A549 (cell line): ENCODE results near the gene NPAS2. TPM values are rescaled to one million over a fixed set of nuclear protein-coding genes. Genes with fewer than 3 reads are reported as not detected.

Experiments used
- ATAC-seq, 2 experiments: fragments of 200-7000 bp in 1 of 2; fragments of >200 bp in 1 of 2; cut with Nextera tagmentation in 1 of 2; cut with Tn5 transposase in 1 of 2; 3 replicates each; pipeline versions ENCODE4 v1.8.0 to v1.9.1; 2018 to 2020; ENCODE audit warnings: mild to moderate bottlenecking in 1 of 2, moderate library complexity in 1 of 2
- CTCF ChIA-PET: fragments of 300-600 bp; sonication (Branson Sonifier 250); formaldehyde crosslinking; extraction: SDS; loops from one replicate; lab custom pipeline; 2021; ENCODE audit warnings: antibody characterized with exemption, inconsistent platforms; lab: Yijun Ruan, JAX
- POLR2A ChIA-PET: fragments of 350-600 bp; formaldehyde crosslinking; extraction: SDS; loops from one replicate; lab custom pipeline; 2021; ENCODE audit warnings: antibody characterized with exemption, inconsistent platforms; lab: Yijun Ruan, JAX
- DNase-seq, 2 experiments: peaks; one replicate each; pipeline versions ENCODE4 v3.0.0 to v3.0.0-alpha.2; 2011 to 2016; ENCODE audit warnings: low read depth in 1 of 2, low spot score in 1 of 2
- FAIRE-seq: peaks from 2 replicates; lab custom pipeline; 2011; peaks lifted over from hg19 to GRCh38; lab: Jason Lieb, UNC
- H3K27ac ChIP-seq, 2 experiments: fragments of >200 bp; sonication (Bioruptor Twin); formaldehyde crosslinking; 3 replicates each; pipeline ENCODE4 v1.5.1; 2016 to 2017
- H3K4me1 ChIP-seq: fragments of >200 bp; sonication (Bioruptor Twin); formaldehyde crosslinking; 3 replicates; pipeline ENCODE4 v1.6.1; 2016
- H3K4me2 ChIP-seq: fragments of >200 bp; sonication (Bioruptor Twin); formaldehyde crosslinking; 3 replicates; pipeline ENCODE4 v1.6.1; 2016
- H3K4me3 ChIP-seq: fragments of >200 bp; sonication (Bioruptor Twin); formaldehyde crosslinking; 3 replicates; pipeline ENCODE4 v1.5.1; 2016
- H3K9me3 ChIP-seq: fragments of >200 bp; sonication (Bioruptor Twin); formaldehyde crosslinking; 3 replicates; pipeline ENCODE4 v1.6.1; 2016
- ATOH8 ChIP-seq: fragments of 250-450 bp; sonication (Bioruptor Pico); IDR thresholded peaks from 2 replicates; pipeline ENCODE4 v1.5.0; 2020; ENCODE audit warnings: low read depth, mild to moderate bottlenecking, moderate library complexity
- BCL3 ChIP-seq: fragments of >200 bp; sonication (Bioruptor Twin); formaldehyde crosslinking; IDR thresholded peaks from 3 replicates; pipeline ENCODE4 v1.6.1; 2016
- CBX8 ChIP-seq: fragments of 200-600 bp; sonication (generic); IDR thresholded peaks from 2 replicates; pipeline ENCODE4 v1.6.1; 2016
- CEBPB ChIP-seq, 2 experiments: fragments of >200 bp in 1 of 2; sonication (Bioruptor Twin) in 1 of 2; formaldehyde crosslinking in 1 of 2; IDR thresholded peaks; 2 replicates each; pipeline ENCODE4 v1.6.1; 2012 to 2016
- CHD4 ChIP-seq: fragments of 200-600 bp; sonication (generic); IDR thresholded peaks from 2 replicates; pipeline ENCODE4 v1.6.1; 2016; ENCODE audit warnings: antibody characterized with exemption, mild to moderate bottlenecking, borderline replicate concordance
- E2F6 ChIP-seq: IDR thresholded peaks from 2 replicates; pipeline ENCODE4 v1.6.1; 2012; ENCODE audit warnings: low read depth, borderline replicate concordance
- EHF ChIP-seq: fragments of 250-450 bp; sonication (Bioruptor Pico); IDR thresholded peaks from 2 replicates; pipeline ENCODE4 v1.5.0; 2020; ENCODE audit warnings: mild to moderate bottlenecking
- ESRRA ChIP-seq: fragments of 150-350 bp; IDR thresholded peaks from 2 replicates; pipeline ENCODE4 v1.6.1; 2014; ENCODE audit warnings: mild to moderate bottlenecking, low read length, borderline replicate concordance
- FOSB ChIP-seq: fragments of 250-450 bp; sonication (Bioruptor Pico); IDR thresholded peaks from 2 replicates; pipeline ENCODE4 v1.5.0; 2020; ENCODE audit warnings: mild to moderate bottlenecking, moderate library complexity
- FOSL2 ChIP-seq, 2 experiments: fragments of 450-650 bp in 1 of 2; fragments of >200 bp in 1 of 2; sonication (Bioruptor Twin) in 1 of 2; formaldehyde crosslinking; IDR thresholded peaks; 2 replicates each; pipeline versions ENCODE4 v1.5.0 to v1.6.1; 2016 to 2020; ENCODE audit warnings: mild to moderate bottlenecking in 1 of 2, moderate library complexity in 1 of 2
- HDAC2 ChIP-seq: fragments of 200-600 bp; sonication (generic); IDR thresholded peaks from 2 replicates; pipeline ENCODE4 v1.6.1; 2016
- HES2 ChIP-seq: fragments of >200 bp; sonication (Bioruptor Twin); formaldehyde crosslinking; IDR thresholded peaks from 2 replicates; pipeline ENCODE4 v1.6.1; 2016
- HEYL ChIP-seq: fragments of 250-450 bp; sonication (Bioruptor Pico); IDR thresholded peaks from 2 replicates; pipeline ENCODE4 v1.8.0; 2021; ENCODE audit warnings: mild to moderate bottlenecking, moderate library complexity
- HMGXB4 ChIP-seq: fragments of 250-450 bp; sonication (Bioruptor Pico); IDR thresholded peaks from 2 replicates; pipeline ENCODE4 v1.5.0; 2021; ENCODE audit warnings: mild to moderate bottlenecking, moderate library complexity, borderline replicate concordance
- KDM5A ChIP-seq: fragments of 200-600 bp; sonication (generic); IDR thresholded peaks from 2 replicates; pipeline ENCODE4 v1.6.1; 2016; ENCODE audit warnings: antibody characterized with exemption, mild to moderate bottlenecking
- MAX ChIP-seq: IDR thresholded peaks from 2 replicates; pipeline ENCODE4 v1.6.1; 2012
- MYC ChIP-seq: IDR thresholded peaks from 2 replicates; pipeline ENCODE4 v1.6.1; 2012; ENCODE audit warnings: mild to moderate bottlenecking, inconsistent platforms, low read length, improper control_type of control experiment, borderline replicate concordance
- NFE2L2 ChIP-seq: fragments of 150-350 bp; conservative IDR thresholded peaks from 2 replicates; pipeline ENCODE4 v1.6.1; 2014; ENCODE audit warnings: low read length
- NPAS2 ChIP-seq: fragments of 250-450 bp; sonication (Bioruptor Pico); IDR thresholded peaks from 2 replicates; pipeline ENCODE4 v1.8.0; 2022; ENCODE audit warnings: mild to moderate bottlenecking, moderate library complexity, borderline replicate concordance
- NR3C1 ChIP-seq: fragments of >200 bp; sonication (Bioruptor Twin); formaldehyde crosslinking; IDR thresholded peaks from 3 replicates; pipeline ENCODE4 v1.6.1; 2017
- PHF8 ChIP-seq: fragments of 200-600 bp; sonication (generic); IDR thresholded peaks from 2 replicates; pipeline ENCODE4 v1.6.1; 2016; ENCODE audit warnings: low read depth, mild to moderate bottlenecking, antibody characterized with exemption, moderate library complexity, borderline replicate concordance
- POLR2A ChIP-seq: IDR thresholded peaks from 2 replicates; pipeline ENCODE4 v1.6.1; 2012; ENCODE audit warnings: mild to moderate bottlenecking, low read length
- POLR2AphosphoS2 ChIP-seq: conservative IDR thresholded peaks from 2 replicates; pipeline ENCODE4 v1.6.1; 2012; ENCODE audit warnings: low read length, improper control_type of control experiment, inconsistent platforms
- RAD21 ChIP-seq, 2 experiments: fragments of >200 bp in 1 of 2; sonication (Bioruptor Twin) in 1 of 2; formaldehyde crosslinking in 1 of 2; IDR thresholded peaks in 1 of 2; conservative IDR thresholded peaks in 1 of 2; 2 replicates in 1 of 2; 3 replicates in 1 of 2; pipeline ENCODE4 v1.6.1; 2012 to 2018; ENCODE audit warnings: inconsistent platforms in 1 of 2
- RARB ChIP-seq: fragments of 250-450 bp; sonication (Bioruptor Pico); IDR thresholded peaks from 2 replicates; pipeline ENCODE4 v1.8.0; 2021; ENCODE audit warnings: mild to moderate bottlenecking, moderate library complexity
- RCOR1 ChIP-seq: fragments of 150-350 bp; IDR thresholded peaks from 2 replicates; pipeline ENCODE4 v1.6.1; 2014; ENCODE audit warnings: antibody characterized with exemption, low read length, low read depth
- RNF2 ChIP-seq: fragments of 200-600 bp; sonication (generic); IDR thresholded peaks from 2 replicates; pipeline ENCODE4 v1.6.1; 2016; ENCODE audit warnings: low read depth, mild to moderate bottlenecking, antibody characterized with exemption, moderate library complexity, borderline replicate concordance
- SREBF2 ChIP-seq: fragments of 450-650 bp; IDR thresholded peaks from 2 replicates; pipeline ENCODE4 v1.6.1; 2014; ENCODE audit warnings: mild to moderate bottlenecking, moderate library complexity
- TP53 ChIP-seq: fragments of 250-450 bp; sonication (Bioruptor Pico); IDR thresholded peaks from 2 replicates; pipeline ENCODE4 v1.5.0; 2021; ENCODE audit warnings: mild to moderate bottlenecking, moderate library complexity
- USF2 ChIP-seq: fragments of 450-650 bp; IDR thresholded peaks from 2 replicates; pipeline ENCODE4 v1.6.1; 2014; ENCODE audit warnings: antibody characterized with exemption
- WGBS: methylation state at CpG from one replicate; pipeline ENCODE4 v1.1.6; 2017; ENCODE audit errors: missing lambda C conversion rate; 5-methylcytosine and 5-hydroxymethylcytosine counted together
- polyA plus RNA-seq, 4 experiments: library from polyadenylated mRNA; depleted of rRNA in 3 of 4; stranded (reverse); fragments of >200 nt; fragmentation: RNase III in 1 of 4; extraction: RNeasy Plus Mini Kit Qiagen cat#74134 plus additional on column Dnase treatment in 1 of 4; gene quantifications; 2 replicates in 3 of 4; 3 replicates in 1 of 4; pipeline ENCODE4 v1.2.3, GENCODE V29; 2011 to 2017

Gene NPAS2
- polyA plus RNA-seq, 2 of the 4 experiments (the other 2 are of a cell fraction): 31.4 to 56.1 TPM

- FAIRE-seq: no peak
- no peak overlapping the region for H3K4me2 ChIP-seq
- POLR2A ChIA-PET: no interaction called here
- DNase-seq: no peak
- TF ChIP-seq ESRRA (no peak), CHD4 (no peak), RCOR1 (no peak), FOSB (no peak), NR3C1 (no peak), POLR2AphosphoS2 (no peak), FOSL2 (IDR thresholded peaks at IDR 0.05) (no peak), FOSL2 (CRISPR knock-in tag; IDR thresholded peaks at IDR 0.05) (no peak), PHF8 (no peak), ATOH8 (CRISPR knock-in tag) (no peak), KDM5A (no peak), TP53 (CRISPR knock-in tag) (no peak), NFE2L2 (no peak), RNF2 (no peak), MAX (no peak), EHF (no peak), E2F6 (no peak), CEBPB (IDR thresholded peaks at IDR 0.05) (no peak)
- TF ChIP-seq, all 56 proteins: peak for 0
- H3K4me1 ChIP-seq: peaks cover 13% of the 10 kb centered on the region
- ATAC-seq: no peak
- 88% methylated on average over 11 of the region's 12 CpGs for WGBS
- CTCF ChIA-PET: interaction anchor here (0.6 to 3.1 kb wide), 7 partner anchors 9 to 389 kb away, joined by 3 to 22 read pairs (median 9); no protein-coding TSS in a partner anchor
- no peaks in the 10 kb centered on the region for H3K9me3 ChIP-seq
- H3K27ac ChIP-seq: peak overlapping the region in 1 of 2 experiments; percentile 74; a peak in 3 of 6 replicates
- no peak overlapping the region for H3K4me3 ChIP-seq
Observed at GRCh38 chr2:100983201-100983600, 163.3 kb downstream of the NPAS2 start.

- no peak overlapping the region for H3K4me3 ChIP-seq
- no peak for FAIRE-seq
- peak; percentile 55 to 60; a peak in 3 of 6 replicates for ATAC-seq
- POLR2A ChIA-PET: no interaction called here
- H3K4me2 ChIP-seq: peak overlapping the region; percentile 2; the same call in 1 of the 3 replicates
- peak overlapping the region; percentile 57 to 74 for H3K27ac ChIP-seq
- TF ChIP-seq CBX8 (no peak), HES2 (no peak), E2F6 (no peak), MAX (no peak), POLR2A (no peak), RARB (CRISPR knock-in tag) (no peak), RCOR1 (no peak), NR3C1 (no peak), FOSL2 (IDR thresholded peaks at IDR 0.05) (no peak), FOSL2 (CRISPR knock-in tag; IDR thresholded peaks at IDR 0.05) (no peak), HEYL (CRISPR knock-in tag) (no peak), CHD4 (no peak), HMGXB4 (CRISPR knock-in tag) (no peak), HDAC2 (no peak), BCL3 (no peak), USF2 (no peak), RAD21 (conservative IDR thresholded peaks at IDR 0.05 in 1 of 2, IDR thresholded peaks at IDR 0.05 in 1 of 2) (no peak), NPAS2 (CRISPR knock-in tag) (no peak), MYC (no peak), SREBF2 (no peak)
- TF ChIP-seq, all 56 proteins: peak for 0
- peaks cover 13% of the 10 kb centered on the region for H3K4me1 ChIP-seq
- no peaks in the 10 kb centered on the region for H3K9me3 ChIP-seq
- DNase-seq: no peak
- CTCF ChIA-PET: interaction anchor here (0.6 to 3.1 kb wide), 7 partner anchors 10 to 389 kb away, joined by 3 to 22 read pairs (median 9); no protein-coding TSS in a partner anchor
- 74% methylated on average over 11 of the region's 11 CpGs for WGBS
Observed at GRCh38 chr2:100983684-100984310, 163.9 kb downstream of the NPAS2 start.
